Caco-2 (cell line): Measurements from ENCODE around the gene ZNF280C. TPM values are rescaled to one million over a fixed set of nuclear protein-coding genes. Genes with fewer than 3 reads are reported as not detected.

Experiments
- BruUV-seq: library from RNA; stranded (reverse); fragments of 400-500 nt; replicated peaks from 2 replicates; lab custom pipeline; 2021; lab: Mats Ljungman, UMichigan
- CTCF ChIA-PET: fragments of 300-600 bp; sonication (Branson Sonifier 250); formaldehyde crosslinking; loops from one replicate; lab custom pipeline; 2022; ENCODE audit warnings: antibody characterized with exemption; lab: Charles Lee
- POLR2A ChIA-PET: fragments of 300-600 bp; sonication (Branson Sonifier 250); formaldehyde crosslinking; loops from one replicate; lab custom pipeline; 2022; ENCODE audit warnings: antibody characterized with exemption; lab: Charles Lee
- DNase-seq, 2 experiments: peaks; one replicate each; pipeline versions ENCODE4 v3.0.0 to v3.0.0-alpha.2; 2020 to 2022
- H3K27me3 ChIP-seq: replicated peaks from 2 replicates; pipeline ENCODE4 v1.6.0; 2011; ENCODE audit warnings: low read length; ENCODE audit not compliant: control insufficient read depth, insufficient read depth
- H3K36me3 ChIP-seq: 2 replicates; pipeline ENCODE4 v1.5.1; 2011; ENCODE audit warnings: low read length; ENCODE audit not compliant: control insufficient read depth, insufficient read depth
- H3K4me1 ChIP-seq: fragments of 250-450 bp; sonication (Bioruptor Pico); 2 replicates; pipeline ENCODE4 v1.5.1; 2020; ENCODE audit warnings: mild to moderate bottlenecking
- H3K4me3 ChIP-seq: 2 replicates; pipeline ENCODE4 v1.5.1; 2011; ENCODE audit warnings: low read depth, mild to moderate bottlenecking, control low read depth, low read length
- H3K9me3 ChIP-seq: fragments of 250-450 bp; sonication (Bioruptor Pico); 2 replicates; pipeline ENCODE4 v1.5.1; 2020; ENCODE audit warnings: mild to moderate bottlenecking, moderate library complexity
- H3K27ac Mint-ChIP-seq: one replicate; pipeline ENCODE4 v1.8.0; 2022; ENCODE audit warnings: mixed read lengths; ENCODE audit not compliant: unreplicated experiment
- H3K27me3 Mint-ChIP-seq: one replicate; pipeline ENCODE4 v1.8.0; 2022; ENCODE audit warnings: mixed read lengths; ENCODE audit not compliant: insufficient read depth, unreplicated experiment
- H3K36me3 Mint-ChIP-seq: one replicate; pipeline ENCODE4 v1.8.0; 2022; ENCODE audit warnings: mild to moderate bottlenecking, mixed read lengths; ENCODE audit not compliant: insufficient read depth, unreplicated experiment
- H3K4me1 Mint-ChIP-seq: one replicate; pipeline ENCODE4 v1.8.0; 2022; ENCODE audit warnings: low read depth, mixed read lengths; ENCODE audit not compliant: unreplicated experiment
- H3K4me3 Mint-ChIP-seq: one replicate; pipeline ENCODE4 v1.8.0; 2022; ENCODE audit warnings: mild to moderate bottlenecking, moderate library complexity, mixed read lengths; ENCODE audit not compliant: unreplicated experiment
- H3K9me3 Mint-ChIP-seq: one replicate; pipeline ENCODE4 v1.8.0; 2022; ENCODE audit warnings: mixed read lengths; ENCODE audit not compliant: unreplicated experiment
- intact Hi-C: fragments of 100-400 bp; cut with micrococcal nuclease; formaldehyde crosslinking; loops from one replicate; pipeline ENCODE4 v1.10.0; 2022; ENCODE audit not compliant: unreplicated experiment
- total RNA-seq: library from RNA; stranded (reverse); gene quantifications from 2 replicates; pipeline ENCODE4 v1.2.3, GENCODE V29; 2022
- TF ChIP-seq, protein P1 (sequence below), 2 experiments: fragments of 200-600 bp in 1 of 2; IDR thresholded peaks; 1 replicate in 1 of 2; 2 replicates in 1 of 2; pipeline versions ENCODE4 v1.5.1 to v1.8.0; 2011 to 2022; ENCODE audit warnings: antibody characterized with exemption in 1 of 2, control low read depth in 1 of 2, inconsistent platforms in 1 of 2, low read depth in 1 of 2, low read length in 1 of 2, mild to moderate bottlenecking in 1 of 2, moderate library complexity in 1 of 2; ENCODE audit not compliant: insufficient read depth in 1 of 2, severe bottlenecking in 1 of 2, unreplicated experiment in 1 of 2

ZNF280C gene
- total RNA-seq, 1 experiment from 2014 or later: 6.4 TPM

DNA sequence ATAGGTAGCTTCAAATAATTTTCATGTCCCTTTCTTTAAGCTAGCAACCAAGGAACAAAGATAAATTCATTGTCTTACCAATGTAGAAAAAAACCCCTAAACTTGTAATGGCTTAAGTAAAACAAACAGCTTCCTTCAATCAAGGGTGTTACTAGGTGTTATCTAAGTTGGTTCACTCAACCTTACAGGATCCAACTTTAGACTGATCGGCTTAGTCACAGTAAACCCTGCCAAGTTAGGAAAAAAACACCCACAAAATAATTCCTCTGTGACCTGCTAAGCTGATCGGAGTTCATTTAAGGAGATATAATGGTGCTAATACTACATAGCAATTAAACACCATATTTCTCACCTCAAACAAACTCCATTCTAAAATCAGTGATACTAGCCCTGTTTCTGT is 113.1 kb downstream of the ZNF280C start:
- no peaks in the 10 kb centered on the region for H3K27me3 Mint-ChIP-seq
- no peak overlapping the region for H3K4me3 Mint-ChIP-seq
- no peaks in the 10 kb centered on the region for H3K36me3 Mint-ChIP-seq
- Histone ChIP-seq H3K9me3 (no peaks in the 10 kb centered on the region), H3K27me3 (no peaks in the 10 kb centered on the region), H3K36me3 (no peaks in the 10 kb centered on the region), H3K4me3 (no peak overlapping the region), H3K4me1 (no peaks in the 10 kb centered on the region)
- H3K9me3 Mint-ChIP-seq: no peaks in the 10 kb centered on the region
- intact Hi-C loops: no loop called here
- POLR2A ChIA-PET: no interaction called here
- CTCF ChIA-PET: no interaction called here
- H3K27ac Mint-ChIP-seq: no peak overlapping the region
- TF ChIP-seq, protein P1, sequence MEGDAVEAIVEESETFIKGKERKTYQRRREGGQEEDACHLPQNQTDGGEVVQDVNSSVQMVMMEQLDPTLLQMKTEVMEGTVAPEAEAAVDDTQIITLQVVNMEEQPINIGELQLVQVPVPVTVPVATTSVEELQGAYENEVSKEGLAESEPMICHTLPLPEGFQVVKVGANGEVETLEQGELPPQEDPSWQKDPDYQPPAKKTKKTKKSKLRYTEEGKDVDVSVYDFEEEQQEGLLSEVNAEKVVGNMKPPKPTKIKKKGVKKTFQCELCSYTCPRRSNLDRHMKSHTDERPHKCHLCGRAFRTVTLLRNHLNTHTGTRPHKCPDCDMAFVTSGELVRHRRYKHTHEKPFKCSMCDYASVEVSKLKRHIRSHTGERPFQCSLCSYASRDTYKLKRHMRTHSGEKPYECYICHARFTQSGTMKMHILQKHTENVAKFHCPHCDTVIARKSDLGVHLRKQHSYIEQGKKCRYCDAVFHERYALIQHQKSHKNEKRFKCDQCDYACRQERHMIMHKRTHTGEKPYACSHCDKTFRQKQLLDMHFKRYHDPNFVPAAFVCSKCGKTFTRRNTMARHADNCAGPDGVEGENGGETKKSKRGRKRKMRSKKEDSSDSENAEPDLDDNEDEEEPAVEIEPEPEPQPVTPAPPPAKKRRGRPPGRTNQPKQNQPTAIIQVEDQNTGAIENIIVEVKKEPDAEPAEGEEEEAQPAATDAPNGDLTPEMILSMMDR (IDR thresholded peaks at IDR 0.05; ENCODE audit: insufficient read depth in 1 of 2, low read depth in 1 of 2, low read length in 1 of 2, severe bottlenecking in 1 of 2, unreplicated experiment in 1 of 2): no peak
- no TSS peak for BruUV-seq
- no peaks in the 10 kb centered on the region for H3K4me1 Mint-ChIP-seq
- DNase-seq: no peak

Other genes with a start within 250 kb of the ZNF280C start
- 24.3 and 25.3 TPM in 2 replicates for gene ELF4, start 158.4 kb downstream of the ZNF280C start, total RNA-seq
- 53.0 and 55.4 TPM in 2 replicates for gene AIFM1, start 103.1 kb downstream of the ZNF280C start, total RNA-seq
- gene RAB33A, start 96.9 kb downstream of the ZNF280C start, total RNA-seq: 0.35 TPM in 1 of 2 replicates, not detected in the other
- 7.4 and 8.3 TPM in 2 replicates for gene SLC25A14, start 71.0 kb upstream of the ZNF280C start, total RNA-seq
- 0.29 TPM in 1 of 2 replicates, not detected in the other for gene GPR119, start 116.8 kb upstream of the ZNF280C start, total RNA-seq
- 21.3 and 22.6 TPM in 2 replicates for gene RBMX2, start 133.1 kb upstream of the ZNF280C start, total RNA-seq